HG02884 (cell line): ENCODE measurements around the gene TMEM45B.
"Not testable (repeated sequence)": the region's sequence is repeated elsewhere in the genome, so short reads cannot be mapped to it uniquely, and the experiment has no call there.

Experiments used
- ATAC-seq: cut with Tn5 transposase; IDR thresholded peaks from one replicate; pipeline ENCODE4 v1.9.1; 2021; ENCODE audit warnings: mild to moderate bottlenecking, moderate library complexity; ENCODE audit not compliant: unreplicated experiment

The TMEM45B gene

GRCh38 chr11:129815596-129816461, at the start of gene TMEM45B:
TSS of gene TMEM45B (plus strand) at chr11:129815848. CDS start at chr11:129852483, 36,635 bp downstream.
- no peak for ATAC-seq

- ATAC-seq, result no peak
Measured at GRCh38 chr11:129766898-129767604, 48.6 kb upstream of the TMEM45B start.

- no peak for ATAC-seq
Measured at GRCh38 chr11:129767827-129768226, 47.8 kb upstream of the TMEM45B start.

GRCh38 chr11:129768356-129768755, 47.3 kb upstream of the TMEM45B start:
- ATAC-seq, result no peak

GRCh38 chr11:129769059-129769458, 46.6 kb upstream of the TMEM45B start:
- ATAC-seq, result no peak

GRCh38 chr11:129770993-129771392, 44.7 kb upstream of the TMEM45B start:
- no peak for ATAC-seq

- ATAC-seq, result not testable (repeated sequence)
Measured at GRCh38 chr11:129771456-129771855, 44.2 kb upstream of the TMEM45B start.

GRCh38 chr11:129778877-129779276, 36.8 kb upstream of the TMEM45B start:
- ATAC-seq, result no peak

- no peak for ATAC-seq
Measured at GRCh38 chr11:129779342-129779741, 36.3 kb upstream of the TMEM45B start.

GRCh38 chr11:129785383-129786111, 30.1 kb upstream of the TMEM45B start:
- ATAC-seq, result no peak

- ATAC-seq, result not testable (repeated sequence)
Measured at GRCh38 chr11:129786112-129786416, 29.6 kb upstream of the TMEM45B start.

- no peak for ATAC-seq
Measured at GRCh38 chr11:129787532-129788155, 28.0 kb upstream of the TMEM45B start.

- no peak for ATAC-seq
Measured at GRCh38 chr11:129788278-129788677, 27.4 kb upstream of the TMEM45B start.

- ATAC-seq, result no peak
Measured at GRCh38 chr11:129790106-129790505, 25.5 kb upstream of the TMEM45B start.

GRCh38 chr11:129791515-129791914, 24.1 kb upstream of the TMEM45B start:
- no peak for ATAC-seq

GRCh38 chr11:129792663-129793062, 23.0 kb upstream of the TMEM45B start:
- no peak for ATAC-seq

GRCh38 chr11:129795089-129795488, 20.6 kb upstream of the TMEM45B start:
- ATAC-seq, result no peak

GRCh38 chr11:129798212-129798611, 17.4 kb upstream of the TMEM45B start:
- ATAC-seq, result no peak

GRCh38 chr11:129800162-129800561, 15.5 kb upstream of the TMEM45B start:
- ATAC-seq, result not testable (repeated sequence)

GRCh38 chr11:129800655-129801054, 15.0 kb upstream of the TMEM45B start:
- no peak for ATAC-seq

GRCh38 chr11:129803533-129803932, 12.1 kb upstream of the TMEM45B start:
- no peak for ATAC-seq
